GM19463 (cell line): ENCODE measurements around the gene PODNL1.
"Not testable (repeated sequence)": the region's sequence is repeated elsewhere in the genome, so short reads cannot be mapped to it uniquely, and the experiment has no call there.

ENCODE experiments used
- ATAC-seq: cut with Tn5 transposase; IDR thresholded peaks from one replicate; pipeline ENCODE4 v1.9.1; 2021; ENCODE audit warnings: mild to moderate bottlenecking, moderate library complexity; ENCODE audit not compliant: unreplicated experiment

PODNL1 gene

GRCh38 chr19:13973479-13973878 is 35.3 kb upstream of the PODNL1 start:
- ATAC-seq = not testable (repeated sequence)

- ATAC-seq = no peak
Observed at GRCh38 chr19:13972368-13973155, 34.3 kb upstream of the PODNL1 start.

- not testable (repeated sequence) for ATAC-seq
Observed at GRCh38 chr19:13971868-13972267, 33.7 kb upstream of the PODNL1 start.

GRCh38 chr19:13969897-13970296 is 31.7 kb upstream of the PODNL1 start:
- ATAC-seq = no peak

- no peak for ATAC-seq
Observed at GRCh38 chr19:13968999-13969398, 30.8 kb upstream of the PODNL1 start.

GRCh38 chr19:13968383-13968935 is 30.2 kb upstream of the PODNL1 start:
- ATAC-seq = no peak

- not testable (repeated sequence) for ATAC-seq
Observed at GRCh38 chr19:13967206-13967605, 29.0 kb upstream of the PODNL1 start.

GRCh38 chr19:13966684-13967128 is 28.5 kb upstream of the PODNL1 start:
- no peak for ATAC-seq

GRCh38 chr19:13965926-13966683 is 27.9 kb upstream of the PODNL1 start:
- ATAC-seq = no peak

GRCh38 chr19:13965377-13965896 is 27.2 kb upstream of the PODNL1 start:
- no peak for ATAC-seq

- no peak for ATAC-seq
Observed at GRCh38 chr19:13964776-13965175, 26.6 kb upstream of the PODNL1 start.

GRCh38 chr19:13963603-13964105 is 25.4 kb upstream of the PODNL1 start:
- ATAC-seq = no peak

- ATAC-seq = no peak
Observed at GRCh38 chr19:13962699-13963602, 24.7 kb upstream of the PODNL1 start.

- no peak for ATAC-seq
Observed at GRCh38 chr19:13961826-13962698, 23.8 kb upstream of the PODNL1 start.

- no peak for ATAC-seq
Observed at GRCh38 chr19:13960863-13961784, 22.9 kb upstream of the PODNL1 start.

- ATAC-seq = no peak
Observed at GRCh38 chr19:13959962-13960862, 22.0 kb upstream of the PODNL1 start.
